K562 (cell line): ENCODE results near the gene AP3B2. TPM values are rescaled to one million over a fixed set of nuclear protein-coding genes. Genes with fewer than 3 reads are reported as not detected.
A peak's percentile ranks its signal among the peaks of the same experiment; 100 is the strongest.

ENCODE experiments used
- CEBPG ChIP-seq, 3 experiments: fragments of 200-800 bp in 1 of 3; sonication (Bioruptor generic) in 1 of 3; sonication (generic) in 1 of 3; formaldehyde crosslinking in 1 of 3; IDR thresholded peaks in 2 of 3; conservative IDR thresholded peaks in 1 of 3; 2 replicates each; pipeline versions ENCODE4 v1.6.1 to v1.8.0; 2016 to 2022; ENCODE audit warnings: missing compliant biosample characterization in 2 of 3, missing genetic modification characterization in 2 of 3, mild to moderate bottlenecking in 1 of 3, missing genetic modification reagents in 1 of 3
- DMBX1 ChIP-seq: fragments of 250-450 bp; sonication (Bioruptor Pico); IDR thresholded peaks from 2 replicates; pipeline ENCODE4 v1.8.0; 2022; ENCODE audit warnings: inconsistent platforms, mild to moderate bottlenecking, moderate library complexity, borderline replicate concordance
- EHMT2 ChIP-seq: fragments of 450-650 bp; IDR thresholded peaks from 2 replicates; pipeline ENCODE4 v1.6.1; 2018; ENCODE audit warnings: antibody characterized with exemption
- GATA2 ChIP-seq: sonication (generic); formaldehyde crosslinking; IDR thresholded peaks from 2 replicates; pipeline ENCODE4 v1.4.0; 2020; ENCODE audit warnings: mild to moderate bottlenecking, missing genetic modification reagents
- HDAC1 ChIP-seq, 2 experiments: fragments of 450-650 bp; IDR thresholded peaks; 2 replicates each; pipeline ENCODE4 v1.6.1; 2016 to 2017; ENCODE audit warnings: inconsistent platforms in 1 of 2, mild to moderate bottlenecking in 1 of 2, moderate library complexity in 1 of 2
- KAT8 ChIP-seq: fragments of 450-650 bp; IDR thresholded peaks from 2 replicates; pipeline ENCODE4 v1.6.1; 2016; ENCODE audit warnings: low read depth, mild to moderate bottlenecking
- KDM2B ChIP-seq: fragments of 250-450 bp; sonication (Bioruptor Pico); IDR thresholded peaks from 2 replicates; pipeline ENCODE4 v1.8.0; 2021; ENCODE audit warnings: mild to moderate bottlenecking, moderate library complexity
- KHSRP ChIP-seq: fragments of 450-650 bp; IDR thresholded peaks from 2 replicates; pipeline ENCODE4 v1.6.1; 2017
- L3MBTL2 ChIP-seq: fragments of 450-650 bp; IDR thresholded peaks from 2 replicates; pipeline ENCODE4 v1.6.1; 2016; ENCODE audit warnings: mild to moderate bottlenecking, moderate library complexity
- MAFF ChIP-seq: IDR thresholded peaks from 2 replicates; pipeline ENCODE4 v1.6.1; 2012; ENCODE audit warnings: low read length, improper control_type of control experiment
- MAZ ChIP-seq, 2 experiments: fragments of 450-650 bp in 1 of 2; sonication (generic) in 1 of 2; formaldehyde crosslinking; IDR thresholded peaks in 1 of 2; conservative IDR thresholded peaks in 1 of 2; 2 replicates each; pipeline versions ENCODE4 v1.4.0 to v1.5.0; 2020; ENCODE audit warnings: mild to moderate bottlenecking in 1 of 2, missing genetic modification reagents in 1 of 2
- MCM3 ChIP-seq: fragments of 450-650 bp; IDR thresholded peaks from 2 replicates; pipeline ENCODE4 v1.6.1; 2016
- NCOA1 ChIP-seq: fragments of 450-650 bp; IDR thresholded peaks from 2 replicates; pipeline ENCODE4 v1.6.1; 2016; ENCODE audit warnings: low read depth
- NFIC ChIP-seq: fragments of 450-650 bp; IDR thresholded peaks from 2 replicates; pipeline ENCODE4 v1.6.1; 2017; ENCODE audit warnings: mild to moderate bottlenecking, inconsistent platforms
- NKRF ChIP-seq: fragments of 450-650 bp; IDR thresholded peaks from 2 replicates; pipeline ENCODE4 v1.6.1; 2016; ENCODE audit warnings: borderline replicate concordance
- POLR3G ChIP-seq: IDR thresholded peaks from 2 replicates; pipeline ENCODE4 v1.6.1; 2011; ENCODE audit not compliant: insufficient read length, insufficient replicate concordance; ENCODE audit errors: extremely low read depth
- RAD51 ChIP-seq: fragments of 450-650 bp; IDR thresholded peaks from 2 replicates; pipeline ENCODE4 v1.7.1; 2016; ENCODE audit warnings: low read depth, mild to moderate bottlenecking, borderline replicate concordance
- RCOR1 ChIP-seq, 2 experiments: IDR thresholded peaks; 2 replicates each; pipeline ENCODE4 v1.6.1; 2012; ENCODE audit warnings: low read depth in 2 of 2, low read length in 2 of 2, borderline replicate concordance in 1 of 2, improper control_type of control experiment in 1 of 2
- SPI1 ChIP-seq: IDR thresholded peaks from 2 replicates; pipeline ENCODE4 v1.6.1; 2011; ENCODE audit warnings: low read depth, low read length, control low read depth, borderline replicate concordance
- STAT6 ChIP-seq: sonication (generic); formaldehyde crosslinking; IDR thresholded peaks from 2 replicates; pipeline ENCODE4 v1.8.1; 2023; ENCODE audit warnings: mild to moderate bottlenecking, missing genetic modification reagents
- ZC3H11A ChIP-seq: IDR thresholded peaks from 2 replicates; pipeline ENCODE4 v1.6.1; 2012; ENCODE audit warnings: low read depth, low read length, improper control_type of control experiment
- ZNF224 ChIP-seq: sonication (generic); formaldehyde crosslinking; IDR thresholded peaks from 2 replicates; pipeline ENCODE4 v1.8.0; 2022; ENCODE audit warnings: mild to moderate bottlenecking, missing genetic modification reagents
- polyA plus RNA-seq, 8 experiments: library from polyadenylated mRNA; depleted of rRNA in 4 of 8; stranded (reverse) in 5 of 8; unstranded in 3 of 8; fragments of >200 nt; fragmentation: Nextera tagmentation in 2 of 8; fragmentation: Illumina TruSeq in 1 of 8; extraction: Ambion mirVana in 2 of 8; extraction: Trizol in 1 of 8; gene quantifications; 2 replicates each; pipeline versions ENCODE4 v1.2.1 to v1.2.3, GENCODE V29; 2011 to 2014; ENCODE audit warnings: inconsistent platforms in 1 of 8, missing spikeins in 1 of 8
- total RNA-seq, 7 experiments: library from RNA; depleted of rRNA in 6 of 7; stranded (reverse); fragments of >200 nt in 6 of 7; fragmentation: Illumina TruSeq in 2 of 7; extraction: Trizol in 2 of 7; gene quantifications; 2 replicates each; pipeline versions ENCODE4 v1.2.1 to v1.2.3, GENCODE V29; 2011 to 2021; ENCODE audit warnings: low replicate concordance in 1 of 7

Gene AP3B2
- total and polyA plus RNA-seq, 9 of the 15 experiments (the other 6 are each of a cell fraction or from before 2014, with no cell fraction given) = 0.03 to 0.15 (median 0.10) TPM; not detected in 2

DNA sequence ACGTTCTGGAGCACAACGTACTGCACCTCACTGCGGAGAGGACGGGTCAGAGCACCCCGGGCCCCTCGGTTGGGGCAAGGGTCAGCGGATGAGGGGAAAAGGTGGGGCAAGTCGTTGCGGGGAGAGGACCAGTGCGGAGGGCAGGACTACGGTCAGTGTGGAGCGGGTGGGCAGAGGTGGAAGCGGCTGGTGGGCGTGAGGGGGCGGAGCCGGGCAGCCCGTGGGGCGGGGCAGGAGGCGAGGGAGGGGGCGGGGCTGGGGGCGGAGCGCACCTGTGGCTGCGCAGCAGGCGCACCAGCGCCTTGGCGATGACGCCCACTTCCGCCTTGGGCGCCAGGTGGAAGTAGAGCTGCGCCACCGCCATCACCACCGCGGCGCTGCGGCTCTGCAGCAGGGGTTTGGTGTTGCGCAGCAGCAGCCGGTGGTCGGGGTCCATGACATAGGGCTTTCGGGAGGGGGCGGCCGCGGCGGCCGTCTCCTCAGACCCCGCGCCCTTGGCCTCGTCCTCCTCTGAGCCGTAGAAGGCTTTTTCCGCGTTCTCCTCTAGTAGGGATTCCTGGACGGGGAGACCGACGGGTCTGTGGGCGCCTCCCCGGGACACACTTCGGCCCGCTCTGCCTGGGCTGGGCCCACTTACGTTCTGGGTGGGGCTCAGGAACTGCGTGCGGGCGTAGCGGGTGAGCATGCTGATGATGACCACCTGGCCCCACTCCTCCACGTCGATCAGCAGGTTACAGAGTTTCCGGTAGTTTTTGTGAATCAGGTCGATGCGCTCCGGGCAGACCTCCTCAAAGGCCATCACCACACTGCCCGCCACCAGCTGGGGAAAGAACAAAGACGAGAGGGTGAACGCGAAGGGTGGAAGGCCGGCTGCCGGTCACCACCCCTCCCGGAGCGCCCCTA lies 29.2 kb downstream of the AP3B2 start (continued):
- peak; percentile 58; the same call in 1 of the 2 replicates for TF ChIP-seq NKRF
- no peak for TF ChIP-seq DMBX1 (CRISPR knock-in tag)
- TF ChIP-seq GATA2 = no peak
- peak in 1 of 2 experiments; percentile 37; a peak in 2 of 4 replicates for TF ChIP-seq HDAC1 (IDR thresholded peaks at IDR 0.05)
- peak; percentile 12; the same call in 1 of the 2 replicates for TF ChIP-seq EHMT2
- no peak for TF ChIP-seq POLR3G
- TF ChIP-seq KAT8 = no peak
- TF ChIP-seq ZNF224 = no peak
- peak in 1 of 2 experiments; percentile 24; a peak in 1 of 4 replicates for TF ChIP-seq RCOR1 (IDR thresholded peaks at IDR 0.05; ENCODE audit: borderline replicate concordance in 1 of 2, low read depth in 2 of 2, low read length in 2 of 2)
- no peak for TF ChIP-seq KHSRP
- 0 out of 2 replicates have a peak, but pooled peaks have one; percentile 51 for TF ChIP-seq KDM2B (CRISPR knock-in tag)
- TF ChIP-seq MAZ (CRISPR knock-in tag; conservative IDR thresholded peaks at IDR 0.05 in 1 of 2, IDR thresholded peaks at IDR 0.05 in 1 of 2) = peak; percentile 38 to 78; a peak in 2 of 4 replicates
- TF ChIP-seq STAT6 (CRISPR knock-in tag) = 0 out of 2 replicates have a peak, but pooled peaks have one; percentile 59
- TF ChIP-seq ZC3H11A = no peak
- TF ChIP-seq MAFF = no peak
- TF ChIP-seq SPI1 = peak; percentile 71; the same call in 1 of the 2 replicates
- TF ChIP-seq L3MBTL2 = peak; percentile 80
- TF ChIP-seq RAD51 = no peak
- TF ChIP-seq MCM3 = no peak
- no peak for TF ChIP-seq CEBPG (CRISPR knock-in tag; IDR thresholded peaks at IDR 0.05)
- TF ChIP-seq CEBPG (tag; conservative IDR thresholded peaks at IDR 0.05 in 1 of 2, IDR thresholded peaks at IDR 0.05 in 1 of 2) = peak in 1 of 2 experiments; percentile 55; a peak in 1 of 4 replicates
- TF ChIP-seq NFIC = peak; percentile 61
- peak; percentile 37; the same call in 1 of the 2 replicates for TF ChIP-seq NCOA1
